Prostate gland (tissue), 2 donors: ENCODE data around the gene INSR. TPM values are rescaled to one million over a fixed set of nuclear protein-coding genes. Genes with fewer than 3 reads are reported as not detected.

Experiments
- DNase-seq: peaks from one replicate; pipeline ENCODE4 v3.0.0-alpha.2; 2019; ENCODE audit warnings: low spot score
- H3K27ac ChIP-seq, 2 donors: fragments of 200-600 bp; sonication (generic); 2 replicates each; pipeline ENCODE4 v1.5.1; 2017 to 2019
- H3K27me3 ChIP-seq: fragments of 200-600 bp; sonication (generic); replicated peaks from 2 replicates; pipeline ENCODE4 v1.5.1; 2019; ENCODE audit not compliant: insufficient read depth
- H3K36me3 ChIP-seq, 2 donors: fragments of 200-600 bp; sonication (generic); 1 replicate in 1 of 2; 2 replicates in 1 of 2; pipeline versions ENCODE4 v1.5.1 to v1.8.1; 2017 to 2019
- H3K4me1 ChIP-seq: fragments of 200-600 bp; sonication (generic); replicated peaks from 2 replicates; pipeline ENCODE4 v1.5.1; 2019
- H3K4me3 ChIP-seq, 2 donors: fragments of 200-600 bp; sonication (generic); 2 replicates each; pipeline ENCODE4 v1.5.1; 2017 to 2019
- H3K9me3 ChIP-seq: fragments of 200-600 bp; sonication (generic); 2 replicates; pipeline ENCODE4 v1.5.1; 2017
- POLR2A ChIP-seq: fragments of 450-650 bp; IDR thresholded peaks from one replicate; pipeline ENCODE4 v1.6.1; 2016; ENCODE audit warnings: antibody characterized with exemption, mild to moderate bottlenecking
- POLR2AphosphoS5 ChIP-seq: sonication (generic); formaldehyde crosslinking; IDR thresholded peaks from one replicate; pipeline ENCODE4 v1.6.1; 2017; ENCODE audit warnings: antibody characterized with exemption
- WGBS: methylation state at CpG from one replicate; pipeline ENCODE4 v1.1.5; 2018; 5-methylcytosine and 5-hydroxymethylcytosine counted together
- intact Hi-C: fragments of 100-400 bp; cut with DNase I; formaldehyde crosslinking; loops from one replicate; pipeline ENCODE4 v1.14.2; 2022
- total RNA-seq, 2 donors: library from RNA; depleted of rRNA; stranded (reverse); fragments of >200 nt; gene quantifications; one replicate each; pipeline ENCODE4 v1.1.0, GENCODE V29; 2016
- TF ChIP-seq, protein P1 (sequence below), 4 experiments: fragments of 200-600 bp in 2 of 4; fragments of 450-650 bp in 2 of 4; sonication (generic) in 2 of 4; IDR thresholded peaks; 1 replicate in 3 of 4; 2 replicates in 1 of 4; pipeline ENCODE4 v1.5.1; 2016 to 2019; ENCODE audit warnings: antibody characterized with exemption in 4 of 4, mild to moderate bottlenecking in 2 of 4, moderate library complexity in 2 of 4

The INSR gene
- total RNA-seq, 2 donors from 2014 or later, result 51.2 to 124 TPM

DNA sequence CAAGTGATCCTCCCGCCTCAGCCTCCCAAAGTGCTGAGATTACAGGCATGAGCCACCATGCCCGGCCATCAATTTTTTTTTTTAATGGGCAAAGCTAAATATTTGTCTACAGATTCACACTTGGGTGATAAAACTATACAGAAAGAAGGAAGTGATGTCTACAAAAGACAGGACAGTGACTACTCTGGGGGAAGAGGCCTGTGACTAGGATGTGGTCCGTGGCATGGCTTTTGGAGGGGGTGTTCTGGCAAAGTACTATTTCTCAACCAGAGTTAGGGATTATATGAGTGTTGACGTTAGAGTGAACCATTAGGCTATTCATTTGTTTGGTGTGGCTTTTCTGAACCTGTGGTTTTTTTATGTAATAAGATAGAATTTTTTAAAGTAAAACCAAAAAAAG, 42.7 kb downstream of the INSR start:
- Histone ChIP-seq H3K4me3 (no peak overlapping the region), H3K36me3 (no peaks in the 10 kb centered on the region), H3K27ac (no peak overlapping the region), H3K27me3 (no peaks in the 10 kb centered on the region), H3K4me1 (no peaks in the 10 kb centered on the region), H3K9me3 (no peaks in the 10 kb centered on the region)
- 72% methylated on average over 4 of the region's 4 CpGs for WGBS
- intact Hi-C loops, result no loop called here
- TF ChIP-seq, protein P1, sequence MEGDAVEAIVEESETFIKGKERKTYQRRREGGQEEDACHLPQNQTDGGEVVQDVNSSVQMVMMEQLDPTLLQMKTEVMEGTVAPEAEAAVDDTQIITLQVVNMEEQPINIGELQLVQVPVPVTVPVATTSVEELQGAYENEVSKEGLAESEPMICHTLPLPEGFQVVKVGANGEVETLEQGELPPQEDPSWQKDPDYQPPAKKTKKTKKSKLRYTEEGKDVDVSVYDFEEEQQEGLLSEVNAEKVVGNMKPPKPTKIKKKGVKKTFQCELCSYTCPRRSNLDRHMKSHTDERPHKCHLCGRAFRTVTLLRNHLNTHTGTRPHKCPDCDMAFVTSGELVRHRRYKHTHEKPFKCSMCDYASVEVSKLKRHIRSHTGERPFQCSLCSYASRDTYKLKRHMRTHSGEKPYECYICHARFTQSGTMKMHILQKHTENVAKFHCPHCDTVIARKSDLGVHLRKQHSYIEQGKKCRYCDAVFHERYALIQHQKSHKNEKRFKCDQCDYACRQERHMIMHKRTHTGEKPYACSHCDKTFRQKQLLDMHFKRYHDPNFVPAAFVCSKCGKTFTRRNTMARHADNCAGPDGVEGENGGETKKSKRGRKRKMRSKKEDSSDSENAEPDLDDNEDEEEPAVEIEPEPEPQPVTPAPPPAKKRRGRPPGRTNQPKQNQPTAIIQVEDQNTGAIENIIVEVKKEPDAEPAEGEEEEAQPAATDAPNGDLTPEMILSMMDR (IDR thresholded peaks at IDR 0.05), result no peak
- TF ChIP-seq POLR2AphosphoS5, result no peak
- no peak for TF ChIP-seq POLR2A
- no peak for DNase-seq

DNA sequence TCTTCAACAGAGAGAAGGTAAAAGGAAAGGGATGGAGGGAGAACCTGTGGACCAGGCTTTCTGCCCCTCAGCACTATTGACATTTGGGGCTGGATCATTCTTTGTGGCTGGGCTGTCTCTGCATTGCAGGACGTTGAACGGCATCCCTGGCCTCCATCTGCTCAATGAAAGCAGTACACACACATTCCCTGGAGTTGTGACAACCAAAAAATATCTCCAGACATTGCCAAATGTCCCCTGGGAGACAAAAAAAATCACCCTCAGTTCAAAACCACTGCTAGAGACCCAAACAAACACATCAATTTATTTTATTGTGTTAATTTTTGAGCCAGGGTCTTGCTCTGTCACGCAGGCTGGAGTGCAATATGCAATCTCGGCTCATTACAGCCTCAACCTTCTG, 43.3 kb downstream of the INSR start:
- intact Hi-C loops, result no loop called here
- no peak overlapping the region for H3K4me3 ChIP-seq
- TF ChIP-seq, protein P1 (IDR thresholded peaks at IDR 0.05), result no peak
- TF ChIP-seq POLR2A, result no peak
- no peak for TF ChIP-seq POLR2AphosphoS5
- no peaks in the 10 kb centered on the region for H3K9me3 ChIP-seq
- no peak overlapping the region for H3K27ac ChIP-seq
- no peaks in the 10 kb centered on the region for H3K4me1 ChIP-seq
- no peaks in the 10 kb centered on the region for H3K27me3 ChIP-seq
- no peak for DNase-seq
- no peaks in the 10 kb centered on the region for H3K36me3 ChIP-seq
- 48% methylated on average over 4 of the region's 4 CpGs for WGBS

DNA sequence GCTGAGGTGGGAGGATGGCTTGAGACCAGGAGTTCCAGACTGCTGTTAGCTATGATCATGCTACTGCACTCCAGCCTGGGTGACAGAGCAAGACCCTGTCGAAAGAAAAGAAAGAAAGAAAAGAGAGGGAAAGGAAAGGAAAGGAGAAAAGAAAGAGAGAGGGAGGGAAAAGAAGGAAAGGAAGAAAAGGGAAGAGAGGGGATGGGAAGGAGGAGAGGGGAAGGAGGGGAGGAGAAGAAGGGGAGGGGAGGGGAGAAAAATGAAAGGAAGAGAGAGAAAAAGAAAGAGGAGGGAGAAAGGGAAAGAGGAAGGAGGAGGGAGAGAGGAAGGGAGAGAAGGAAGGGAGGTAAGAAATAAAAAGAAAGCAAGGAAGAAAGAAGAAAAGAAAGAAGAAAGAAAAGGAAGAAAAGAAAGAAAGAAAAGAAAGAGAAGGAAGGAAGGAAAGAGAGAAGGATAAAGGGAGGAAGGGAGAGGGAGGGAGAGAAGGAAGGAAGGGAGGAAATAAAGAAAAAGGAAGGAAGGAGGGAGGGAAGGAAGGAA, 44.1 kb downstream of the INSR start:
- intact Hi-C loops, result no loop called here
- H3K4me1 ChIP-seq, result no peaks in the 10 kb centered on the region
- no peak overlapping the region for H3K4me3 ChIP-seq
- no peak for TF ChIP-seq POLR2A
- H3K27me3 ChIP-seq, result no peaks in the 10 kb centered on the region
- no peaks in the 10 kb centered on the region for H3K36me3 ChIP-seq
- 28% methylated on average over 1 of the region's 1 CpG for WGBS
- no peak for DNase-seq
- no peaks in the 10 kb centered on the region for H3K9me3 ChIP-seq
- no peak overlapping the region for H3K27ac ChIP-seq

DNA sequence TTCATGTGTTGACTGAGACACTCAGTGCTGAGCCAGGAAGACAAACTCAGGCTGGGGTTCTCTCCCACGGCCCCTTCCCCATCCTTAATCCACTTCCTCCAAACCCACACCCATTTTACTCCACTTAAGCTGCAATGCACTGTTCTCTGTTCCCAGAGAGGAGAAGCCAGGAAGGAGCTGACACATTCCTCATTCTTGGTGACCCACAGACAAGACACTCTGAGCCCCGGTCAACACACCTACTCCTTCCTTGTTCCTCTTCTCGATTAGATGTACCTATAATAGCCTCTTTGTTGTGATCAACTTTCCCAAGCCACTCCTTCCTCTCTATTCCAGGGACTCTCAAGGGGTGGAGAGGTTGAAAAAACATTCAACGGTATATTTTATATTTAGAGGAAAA, 47.1 kb downstream of the INSR start:
- no peak for TF ChIP-seq POLR2A
- peak; percentile 16 for TF ChIP-seq POLR2AphosphoS5
- TF ChIP-seq, protein P1 (IDR thresholded peaks at IDR 0.05), result no peak
- Histone ChIP-seq H3K9me3 (no peaks in the 10 kb centered on the region), H3K4me1 (no peaks in the 10 kb centered on the region), H3K4me3 (no peak overlapping the region), H3K27me3 (no peaks in the 10 kb centered on the region), H3K27ac (peak overlapping the region in 1 of 2 donors; percentile 13), H3K36me3 (no peaks in the 10 kb centered on the region)
- WGBS, result 45% methylated on average over 4 of the region's 4 CpGs
- DNase-seq, result no peak
- intact Hi-C loops, result no loop called here

DNA sequence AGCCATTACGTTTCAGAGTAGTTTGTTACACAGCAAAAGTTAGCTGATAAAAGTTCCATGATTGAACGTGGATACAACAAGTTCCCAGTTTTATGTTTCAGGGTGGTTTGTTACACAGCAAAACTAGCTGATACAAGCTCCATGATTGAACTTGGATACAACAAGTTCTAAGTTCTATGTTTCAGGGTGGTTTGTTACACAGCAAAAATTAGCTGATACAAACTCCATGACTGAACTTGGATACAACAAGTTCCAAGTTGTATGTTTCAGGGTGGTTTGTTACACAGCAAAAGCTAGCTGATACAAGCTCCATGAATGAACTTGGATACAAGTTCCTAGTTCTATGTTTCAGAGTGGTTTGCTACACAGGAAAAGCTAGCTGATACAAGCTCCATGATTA, 47.6 kb downstream of the INSR start:
- peak overlapping the region in 1 of 2 donors; percentile 13 for H3K27ac ChIP-seq

More for the DNA sequence above, 47.6 kb downstream of the INSR start:
- Histone ChIP-seq H3K4me1 (no peaks in the 10 kb centered on the region), H3K4me3 (no peak overlapping the region), H3K9me3 (no peaks in the 10 kb centered on the region), H3K27me3 (no peaks in the 10 kb centered on the region), H3K36me3 (no peaks in the 10 kb centered on the region)
- WGBS, result 84% methylated on average over 2 of the region's 2 CpGs
- DNase-seq, result no peak
- TF ChIP-seq POLR2AphosphoS5 (no peak), POLR2A (no peak)
- TF ChIP-seq, protein P1 (IDR thresholded peaks at IDR 0.05), result no peak
- intact Hi-C loops, result no loop called here
